Thyroid gland (tissue), 4 donors: ENCODE measurements around the gene FASTK.

Source experiments
- CTCF ChIP-seq, 6 experiments: fragments of 200-600 bp in 3 of 6; fragments of 450-650 bp in 3 of 6; sonication (generic) in 3 of 6; IDR thresholded peaks; one replicate each; pipeline ENCODE4 v1.5.1; 2016 to 2019; ENCODE audit warnings: antibody characterized with exemption in 6 of 6, mild to moderate bottlenecking in 2 of 6, inconsistent platforms in 1 of 6, moderate library complexity in 1 of 6
- POLR2A ChIP-seq, 2 donors: fragments of 450-650 bp; IDR thresholded peaks; one replicate each; pipeline ENCODE4 v1.6.1; 2017; ENCODE audit warnings: antibody characterized with exemption in 2 of 2, mild to moderate bottlenecking in 2 of 2, moderate library complexity in 1 of 2

GRCh38 chr7:151128716-151129115, 48.1 kb upstream of the FASTK start:
- TF ChIP-seq CTCF (IDR thresholded peaks at IDR 0.05) (no peak), POLR2A (IDR thresholded peaks at IDR 0.05) (no peak)
